Activated B cell treated with CpG ODN at 0.5 μM for 24 hours (primary cell): Measurements from ENCODE around the gene PLA2G7. TPM values are rescaled to one million over a fixed set of nuclear protein-coding genes. Genes with fewer than 3 reads are reported as not detected.

ENCODE experiments used
- ATAC-seq: fragments of 200-7000 bp; cut with Tn5 transposase; one replicate; pipeline ENCODE4 v1.10.0; 2021; ENCODE audit warnings: low read depth, mild to moderate bottlenecking, moderate library complexity
- CTCF ChIA-PET: fragments of 350-600 bp; sonication (Branson Sonifier 250); formaldehyde crosslinking; loops from one replicate; lab custom pipeline; 2021; ENCODE audit warnings: antibody characterized with exemption; lab: Charles Lee
- POLR2A ChIA-PET: fragments of 350-600 bp; sonication (Branson Sonifier 250); formaldehyde crosslinking; loops from one replicate; lab custom pipeline; 2021; ENCODE audit warnings: antibody characterized with exemption; lab: Charles Lee
- DNase-seq: peaks from one replicate; pipeline ENCODE4 v3.0.0; 2022
- H3K27ac Mint-ChIP-seq: one replicate; pipeline ENCODE4 v1.8.0; 2020; ENCODE audit warnings: mixed read lengths
- H3K27me3 Mint-ChIP-seq: one replicate; pipeline ENCODE4 v1.8.0; 2021; ENCODE audit warnings: mixed read lengths
- H3K36me3 Mint-ChIP-seq: one replicate; pipeline ENCODE4 v1.8.0; 2021; ENCODE audit warnings: low read depth, mixed read lengths
- H3K4me1 Mint-ChIP-seq: one replicate; pipeline ENCODE4 v1.8.0; 2021; ENCODE audit warnings: mixed read lengths
- H3K4me3 Mint-ChIP-seq: one replicate; pipeline ENCODE4 v1.8.0; 2020; ENCODE audit warnings: mild to moderate bottlenecking, mixed read lengths
- H3K9me3 Mint-ChIP-seq: one replicate; pipeline ENCODE4 v1.8.0; 2020; ENCODE audit warnings: mixed read lengths
- intact Hi-C: fragments of 100-400 bp; cut with micrococcal nuclease; formaldehyde crosslinking; loops from one replicate; pipeline ENCODE4 v1.15.1; 2024
- total RNA-seq: library from RNA; stranded (reverse); gene quantifications from 2 replicates; pipeline ENCODE4 v1.2.3, GENCODE V29; 2022
- TF ChIP-seq, protein P1 (sequence below): fragments of 200-600 bp; IDR thresholded peaks from one replicate; pipeline ENCODE4 v1.8.0; 2022; ENCODE audit warnings: antibody characterized with exemption, mild to moderate bottlenecking

Gene PLA2G7
- total RNA-seq, 1 donor from 2014 or later, result 0.38 TPM

DNA sequence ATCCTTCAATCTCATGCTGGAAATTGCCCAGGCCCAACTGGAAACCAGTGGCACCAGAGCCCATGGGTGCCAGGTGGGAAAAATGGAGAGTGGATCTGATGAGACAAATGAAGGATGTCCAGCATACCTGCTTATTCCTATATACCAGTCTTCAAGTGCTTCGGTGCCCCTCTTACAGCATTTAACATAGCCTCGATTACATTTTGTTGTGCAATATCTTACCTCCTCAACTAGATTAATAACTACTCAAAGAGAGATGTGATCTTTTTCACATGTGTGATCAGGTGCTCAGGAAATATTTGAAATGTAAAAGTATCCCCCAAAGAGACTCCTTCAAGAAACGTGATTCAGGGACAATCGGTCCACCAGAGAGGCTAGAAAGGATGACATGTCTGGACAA, 6.7 kb upstream of the PLA2G7 start:
- CTCF ChIA-PET, result no interaction called here
- Mint-ChIP-seq H3K9me3 (no peaks in the 10 kb centered on the region), H3K4me1 (no peaks in the 10 kb centered on the region), H3K36me3 (no peaks in the 10 kb centered on the region), H3K27ac (no peak overlapping the region), H3K4me3 (no peak overlapping the region), H3K27me3 (peaks cover 10% of the 10 kb centered on the region)
- ATAC-seq (no peak), DNase-seq (no peak)
- intact Hi-C loops, result no loop called here
- TF ChIP-seq, protein P1, sequence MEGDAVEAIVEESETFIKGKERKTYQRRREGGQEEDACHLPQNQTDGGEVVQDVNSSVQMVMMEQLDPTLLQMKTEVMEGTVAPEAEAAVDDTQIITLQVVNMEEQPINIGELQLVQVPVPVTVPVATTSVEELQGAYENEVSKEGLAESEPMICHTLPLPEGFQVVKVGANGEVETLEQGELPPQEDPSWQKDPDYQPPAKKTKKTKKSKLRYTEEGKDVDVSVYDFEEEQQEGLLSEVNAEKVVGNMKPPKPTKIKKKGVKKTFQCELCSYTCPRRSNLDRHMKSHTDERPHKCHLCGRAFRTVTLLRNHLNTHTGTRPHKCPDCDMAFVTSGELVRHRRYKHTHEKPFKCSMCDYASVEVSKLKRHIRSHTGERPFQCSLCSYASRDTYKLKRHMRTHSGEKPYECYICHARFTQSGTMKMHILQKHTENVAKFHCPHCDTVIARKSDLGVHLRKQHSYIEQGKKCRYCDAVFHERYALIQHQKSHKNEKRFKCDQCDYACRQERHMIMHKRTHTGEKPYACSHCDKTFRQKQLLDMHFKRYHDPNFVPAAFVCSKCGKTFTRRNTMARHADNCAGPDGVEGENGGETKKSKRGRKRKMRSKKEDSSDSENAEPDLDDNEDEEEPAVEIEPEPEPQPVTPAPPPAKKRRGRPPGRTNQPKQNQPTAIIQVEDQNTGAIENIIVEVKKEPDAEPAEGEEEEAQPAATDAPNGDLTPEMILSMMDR, result no peak
- POLR2A ChIA-PET, result no interaction called here

DNA sequence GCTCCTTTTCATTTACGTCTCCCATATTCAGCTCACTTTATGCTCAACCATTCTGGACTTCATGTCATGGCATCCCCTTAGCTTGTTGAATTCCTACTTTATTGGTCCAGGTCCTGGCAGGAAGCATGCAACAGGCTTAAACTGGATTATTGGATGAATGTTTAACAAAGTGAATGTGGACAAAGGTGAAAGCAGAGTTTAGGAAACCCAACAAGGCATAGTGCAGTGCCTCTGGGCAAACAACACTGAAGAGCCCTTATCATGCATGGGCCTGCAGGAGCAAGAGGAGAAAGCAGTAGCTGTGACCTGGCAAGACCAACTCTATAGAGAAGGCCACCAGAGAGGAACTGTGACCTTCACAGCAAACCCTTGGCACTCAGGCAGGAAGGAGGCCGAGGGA, 6.3 kb upstream of the PLA2G7 start:
- Mint-ChIP-seq H3K36me3 (no peaks in the 10 kb centered on the region), H3K27me3 (peaks cover 11% of the 10 kb centered on the region), H3K4me3 (no peak overlapping the region), H3K27ac (no peak overlapping the region), H3K9me3 (no peaks in the 10 kb centered on the region), H3K4me1 (no peaks in the 10 kb centered on the region)
- POLR2A ChIA-PET, result no interaction called here
- CTCF ChIA-PET, result no interaction called here
- TF ChIP-seq, protein P1, result no peak
- ATAC-seq (no peak), DNase-seq (no peak)
- intact Hi-C loops, result no loop called here

DNA sequence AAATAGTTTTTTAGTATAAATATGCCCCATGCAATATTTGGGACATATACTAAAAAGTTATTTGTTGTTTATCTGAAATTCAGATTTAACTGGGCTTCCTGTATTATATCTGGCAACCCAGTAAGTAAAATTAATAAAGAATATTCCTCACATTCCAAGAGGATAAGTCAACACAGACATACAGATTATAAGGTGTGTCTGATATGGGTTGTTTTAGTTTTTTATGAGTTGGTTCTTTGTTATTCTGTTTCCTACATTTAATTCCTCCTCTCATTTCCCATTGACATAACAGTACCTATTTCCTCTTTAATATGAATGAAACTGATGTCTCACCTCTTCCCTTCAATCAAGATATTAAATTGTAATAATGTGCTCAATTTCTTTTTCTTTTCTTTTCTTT, 1.7 kb upstream of the PLA2G7 start:
- peaks cover 46% of the 10 kb centered on the region for H3K27me3 Mint-ChIP-seq

DNA sequence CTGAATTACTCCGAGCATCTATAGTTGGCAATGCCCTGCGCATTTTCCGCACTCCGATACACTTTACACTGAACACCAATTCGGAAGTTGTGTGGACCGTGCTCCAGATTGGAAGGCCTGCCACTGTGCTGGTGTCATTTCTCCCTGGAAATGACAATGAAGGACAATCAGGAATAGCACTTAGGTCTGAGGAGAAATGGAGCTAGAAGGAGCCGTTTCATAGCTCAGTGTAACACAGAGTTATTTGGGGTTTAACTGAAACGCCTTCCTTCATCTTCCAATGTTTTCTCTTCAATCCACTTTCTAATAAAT, 501 bp upstream of the PLA2G7 start:
- H3K4me3 Mint-ChIP-seq, result no peak overlapping the region
- peaks cover 13% of the 10 kb centered on the region for H3K4me1 Mint-ChIP-seq
- ATAC-seq, result no peak
- DNase-seq, result no peak
- no peak overlapping the region for H3K27ac Mint-ChIP-seq
- intact Hi-C loops, result no loop called here
- no peaks in the 10 kb centered on the region for H3K9me3 Mint-ChIP-seq
- TF ChIP-seq, protein P1, result no peak
- CTCF ChIA-PET, result no interaction called here
- POLR2A ChIA-PET, result no interaction called here
- H3K27me3 Mint-ChIP-seq, result peaks cover 54% of the 10 kb centered on the region
- no peaks in the 10 kb centered on the region for H3K36me3 Mint-ChIP-seq

More for the DNA sequence above, 1.7 kb upstream of the PLA2G7 start:
- DNase-seq (no peak), ATAC-seq (no peak)
- intact Hi-C loops, result no loop called here
- POLR2A ChIA-PET, result no interaction called here
- CTCF ChIA-PET, result no interaction called here
- no peaks in the 10 kb centered on the region for H3K36me3 Mint-ChIP-seq
- TF ChIP-seq, protein P1, result no peak
- H3K4me1 Mint-ChIP-seq, result peaks cover 13% of the 10 kb centered on the region
- H3K27ac Mint-ChIP-seq, result no peak overlapping the region
- no peak overlapping the region for H3K4me3 Mint-ChIP-seq
- H3K9me3 Mint-ChIP-seq, result no peaks in the 10 kb centered on the region

DNA sequence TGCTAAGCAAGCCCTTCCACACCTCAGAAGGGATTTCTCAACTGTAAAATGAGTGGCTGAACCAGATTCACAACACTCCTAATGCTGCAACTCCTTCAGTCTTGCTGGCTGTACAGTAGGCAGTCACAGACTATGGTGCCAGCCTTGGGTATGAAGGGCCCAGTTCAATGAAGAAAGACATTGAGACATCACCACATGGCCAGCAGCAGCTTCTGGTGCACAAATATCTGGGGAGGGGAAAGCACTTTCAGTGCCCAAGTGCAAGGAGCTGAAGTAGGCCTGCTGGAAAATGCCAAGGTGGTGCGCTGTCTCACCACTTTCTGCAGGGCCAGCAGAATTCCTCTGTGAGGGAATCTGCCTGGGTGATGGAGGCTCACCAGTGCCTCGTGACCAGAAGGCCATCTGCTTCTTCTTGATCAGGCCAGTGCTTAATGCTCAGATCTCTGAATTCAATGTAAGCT, 1.8 kb downstream of the PLA2G7 start:
- Mint-ChIP-seq H3K36me3 (no peaks in the 10 kb centered on the region), H3K4me3 (no peak overlapping the region), H3K27ac (no peak overlapping the region), H3K4me1 (peaks cover 13% of the 10 kb centered on the region), H3K27me3 (peaks cover 55% of the 10 kb centered on the region), H3K9me3 (no peaks in the 10 kb centered on the region)
- no peak for DNase-seq
- TF ChIP-seq, protein P1, result no peak
- ChIA-PET CTCF (interaction anchor here (1.1 kb wide), 1 partner anchor 64 kb away, joined by 3 read pairs; no protein-coding TSS in a partner anchor), POLR2A (no interaction called here)
- no peak for ATAC-seq
- intact Hi-C loops, result no loop called here
